Heart left ventricle (tissue), 16 donors: Measurements from ENCODE around the gene LCE1B. TPM values are rescaled to one million over a fixed set of nuclear protein-coding genes. Genes with fewer than 3 reads are reported as not detected.

Experiments used
- ATAC-seq, 4 donors: fragments of 200-7000 bp; cut with Tn5 transposase; one replicate each; pipeline ENCODE4 v1.9.1; 2020 to 2022; ENCODE audit warnings: moderate library complexity in 4 of 4, mild to moderate bottlenecking in 3 of 4, moderate number of reproducible peaks in 1 of 4
- DNase-seq, 5 donors: peaks; one replicate each; pipeline ENCODE4 v3.0.0-alpha.2; 2020
- H3K27ac ChIP-seq, 12 donors: fragments of 200-600 bp; sonication (generic) in 4 of 12; one replicate each; pipeline versions ENCODE4 v1.5.0 to v1.8.0; 2016 to 2022; ENCODE audit warnings: mild to moderate bottlenecking in 2 of 12
- H3K27me3 ChIP-seq, 9 donors: fragments of 200-600 bp; sonication (generic) in 2 of 9; one replicate each; pipeline versions ENCODE4 v1.5.1 to v1.8.0; 2016 to 2022; ENCODE audit warnings: mild to moderate bottlenecking in 3 of 9
- H3K36me3 ChIP-seq, 9 donors: fragments of 200-600 bp; sonication (generic) in 2 of 9; one replicate each; pipeline versions ENCODE4 v1.5.0 to v1.8.0; 2018 to 2022; ENCODE audit warnings: mild to moderate bottlenecking in 2 of 9
- H3K4me1 ChIP-seq, 12 donors: fragments of 200-600 bp; sonication (generic) in 4 of 12; one replicate each; pipeline versions ENCODE4 v1.5.0 to v1.8.0; 2016 to 2022; ENCODE audit warnings: mild to moderate bottlenecking in 3 of 12
- H3K4me3 ChIP-seq, 12 donors: fragments of 200-600 bp; sonication (generic) in 4 of 12; one replicate each; pipeline versions ENCODE4 v1.5.0 to v1.8.0; 2017 to 2022; ENCODE audit warnings: mild to moderate bottlenecking in 9 of 12, moderate library complexity in 4 of 12
- H3K9me3 ChIP-seq, 12 donors: fragments of 200-600 bp; sonication (generic) in 4 of 12; one replicate each; pipeline versions ENCODE4 v1.5.0 to v1.8.0; 2016 to 2022; ENCODE audit warnings: mild to moderate bottlenecking in 1 of 12
- CTCF ChIP-seq, 12 donors: fragments of 200-600 bp; sonication (generic) in 4 of 12; IDR thresholded peaks; one replicate each; pipeline versions ENCODE4 v1.5.0 to v1.8.0; 2018 to 2022; ENCODE audit warnings: antibody characterized with exemption in 12 of 12, mild to moderate bottlenecking in 5 of 12
- POLR2A ChIP-seq, 2 donors: fragments of 450-650 bp; IDR thresholded peaks; one replicate each; pipeline ENCODE4 v1.6.1; 2017; ENCODE audit warnings: antibody characterized with exemption in 2 of 2, mild to moderate bottlenecking in 2 of 2, moderate library complexity in 2 of 2
- WGBS, 4 donors: extraction: QIAGEN DNeasy Blood & Tissue Kit in 2 of 4; methylation state at CpG; one replicate each; pipeline versions ENCODE4 v1.1.5 to v1.1.7; 2013 to 2018; 5-methylcytosine and 5-hydroxymethylcytosine counted together
- intact Hi-C, 10 donors: fragments of 100-400 bp; cut with DNase I; formaldehyde crosslinking; loops; one replicate each; pipeline versions ENCODE4 v1.11.1 to v1.14.2; 2022
- polyA plus RNA-seq, 2 donors: library from polyadenylated mRNA; stranded (reverse); fragments of 200-250 nt; gene quantifications; one replicate each; pipeline ENCODE4 v1.2.3, GENCODE V29; 2013
- total RNA-seq, 9 donors: library from RNA; depleted of rRNA in 2 of 9; stranded (reverse); fragments of >200 nt in 2 of 9; fragmentation: NEBNext Ultra II Directional in 3 of 9; extraction: Animal tissue kit (Norgen Biotek cat#: 25700) in 3 of 9; gene quantifications; one replicate each; pipeline versions ENCODE4 v1.1.0 to v1.2.4, GENCODE V29; 2016 to 2023
- donor health status: ischemic (EF 13 %, LVEDD 7.1; RV severe dilation, severe dysfunction).
- donor health status: healthy with polysubstance abuse.
- donor health status: DM: no; HTN: yes; CAD: no.
- donor health status: DM: no; HTN: no; CAD: no.
- donor health status: ischemic (EF 25% LVEDD 6.9; RV normal size, moderate dysfunction).
- donor health status: ischemic (EF 25% LVEDD 5.7; RV mildly dilated, moderate dysfunction).
- donor health status: healthy.
- donor health status: DM: yes; HTN: yes; CAD: no.
- donor health status: ischemic (EF 35%, LVEDD 5.7; RV mildly dilated, moderate dysfunction).
- donor health status: nonischemic (EF 11% LVEDD 7.7; RV severe dilation, severe dysfunction).
- donor health status: DM: yes; HTN: yes; CAD: no.
- donor health status: PGD.
- donor health status: ischemic (EF 29% LVEDD 5.4; RV normal size, mild dysfunction).
- donor health status: nonischemic (EF 23%, LVEDD 6.1; RV moderate dilation, normal function).

Gene LCE1B
- total and polyA plus RNA-seq, 11 donors = not detected

- intact Hi-C loops = no loop called here
- Histone ChIP-seq H3K4me3 (no peak overlapping the region), H3K9me3 (peaks cover 0 to 4% (median 0%) of the 10 kb centered on the region in 12 donors), H3K4me1 (no peaks in the 10 kb centered on the region), H3K27ac (no peak overlapping the region), H3K36me3 (no peaks in the 10 kb centered on the region), H3K27me3 (peaks cover 0 to 11% (median 0%) of the 10 kb centered on the region in 9 donors)
- WGBS, 4 donors = 49 to 82% (median 58%) methylated on average over 2 of the region's 2 CpGs
- ATAC-seq = no peak
- DNase-seq = no peak
- TF ChIP-seq CTCF (IDR thresholded peaks at IDR 0.05) (no peak), POLR2A (IDR thresholded peaks at IDR 0.05) (no peak)
Observed at GRCh38 chr1:152811050-152811449, 721 bp upstream of the LCE1B start.

GRCh38 chr1:152817309-152817708 lies 5.5 kb downstream of the LCE1B start:
- Histone ChIP-seq H3K9me3 (no peaks in the 10 kb centered on the region), H3K27me3 (peaks cover 0 to 5% (median 0%) of the 10 kb centered on the region in 9 donors), H3K27ac (no peak overlapping the region), H3K4me1 (no peaks in the 10 kb centered on the region), H3K4me3 (no peak overlapping the region), H3K36me3 (no peaks in the 10 kb centered on the region)
- WGBS, 4 donors = 74 to 79% (median 77%) methylated on average over 6 of the region's 6 CpGs
- TF ChIP-seq CTCF (IDR thresholded peaks at IDR 0.05) (no peak), POLR2A (IDR thresholded peaks at IDR 0.05) (no peak)
- intact Hi-C loops = no loop called here
- ATAC-seq (no peak), DNase-seq (no peak)

GRCh38 chr1:152823294-152823693 lies 11.5 kb downstream of the LCE1B start:
- 28 to 34% (median 30%) methylated on average over 5 of the region's 5 CpGs for WGBS, 4 donors
- no peak for DNase-seq
- Histone ChIP-seq H3K27ac (no peak overlapping the region), H3K9me3 (no peaks in the 10 kb centered on the region), H3K4me1 (no peaks in the 10 kb centered on the region), H3K27me3 (peaks cover 0 to 6% (median 0%) of the 10 kb centered on the region in 9 donors), H3K4me3 (no peak overlapping the region), H3K36me3 (no peaks in the 10 kb centered on the region)
- intact Hi-C loops = no loop called here
- peak in 1 of 12 donors; percentile 30 for TF ChIP-seq CTCF (IDR thresholded peaks at IDR 0.05)
- no peak for TF ChIP-seq POLR2A (IDR thresholded peaks at IDR 0.05)
- no peak for ATAC-seq

- Histone ChIP-seq H3K4me1 (no peaks in the 10 kb centered on the region), H3K27ac (no peak overlapping the region), H3K4me3 (no peak overlapping the region), H3K9me3 (no peaks in the 10 kb centered on the region), H3K27me3 (peaks cover 0 to 9% (median 0%) of the 10 kb centered on the region in 9 donors), H3K36me3 (no peaks in the 10 kb centered on the region)
- ATAC-seq (no peak), DNase-seq (no peak)
- no peak for TF ChIP-seq CTCF (IDR thresholded peaks at IDR 0.05)
- no peak for TF ChIP-seq POLR2A (IDR thresholded peaks at IDR 0.05)
- intact Hi-C loops = no loop called here
Observed at GRCh38 chr1:152824964-152825363, 13.2 kb downstream of the LCE1B start.
